Measurements from ENCODE around the gene IGDCC3. TPM values are rescaled to one million over a fixed set of nuclear protein-coding genes. Genes with fewer than 3 reads are reported as not detected.

Gene IGDCC3
- total RNA-seq, 4 donors from 2014 or later, result 0.82 to 5.5 TPM; not detected in 2

DNA sequence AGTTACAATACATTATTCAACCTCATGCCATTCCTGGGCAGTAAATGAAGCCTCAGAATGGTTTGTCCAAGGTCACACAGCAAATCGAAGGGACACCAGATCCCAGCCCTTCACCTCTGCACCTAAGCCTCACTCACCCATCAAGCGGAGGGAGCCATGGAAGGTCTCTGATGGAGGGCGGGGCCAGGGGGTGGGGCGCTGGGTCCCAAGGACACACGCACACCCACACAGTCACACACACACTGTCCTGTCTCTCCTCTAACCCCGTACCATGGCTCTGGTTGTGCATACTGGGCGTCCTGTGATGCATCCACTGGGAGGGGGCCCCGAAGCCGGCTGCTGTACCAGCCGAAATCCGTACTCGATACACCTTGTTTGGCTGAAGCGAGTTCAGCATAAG lies 15.3 kb upstream of the IGDCC3 start:
- H3K27me3 ChIP-seq, result no peaks in the 10 kb centered on the region
- no peak overlapping the region for H3K4me3 ChIP-seq
- no peaks in the 10 kb centered on the region for H3K36me3 ChIP-seq
- TF ChIP-seq POLR2A (IDR thresholded peaks at IDR 0.05) (no peak), CTCF (IDR thresholded peaks at IDR 0.05) (no peak)
- intact Hi-C loops (cut with DNase I; ENCODE audit: low total_unique reads), result no loop called here
- no peaks in the 10 kb centered on the region for H3K9me3 ChIP-seq
- H3K27ac ChIP-seq, result no peak overlapping the region
- no peaks in the 10 kb centered on the region for H3K4me1 ChIP-seq
- no peak for DNase-seq

- no peak for DNase-seq
- intact Hi-C loops (cut with DNase I; ENCODE audit: low total_unique reads), result no loop called here
- no peak overlapping the region for H3K27ac ChIP-seq
- no peak overlapping the region for H3K4me3 ChIP-seq
- no peaks in the 10 kb centered on the region for H3K9me3 ChIP-seq
- TF ChIP-seq CTCF (IDR thresholded peaks at IDR 0.05), result no peak
- no peak for TF ChIP-seq POLR2A (IDR thresholded peaks at IDR 0.05)
- no peaks in the 10 kb centered on the region for H3K4me1 ChIP-seq
- no peaks in the 10 kb centered on the region for H3K36me3 ChIP-seq
- no peaks in the 10 kb centered on the region for H3K27me3 ChIP-seq
Observed at GRCh38 chr15:65392368-65392767, 14.6 kb upstream of the IGDCC3 start.

DNA sequence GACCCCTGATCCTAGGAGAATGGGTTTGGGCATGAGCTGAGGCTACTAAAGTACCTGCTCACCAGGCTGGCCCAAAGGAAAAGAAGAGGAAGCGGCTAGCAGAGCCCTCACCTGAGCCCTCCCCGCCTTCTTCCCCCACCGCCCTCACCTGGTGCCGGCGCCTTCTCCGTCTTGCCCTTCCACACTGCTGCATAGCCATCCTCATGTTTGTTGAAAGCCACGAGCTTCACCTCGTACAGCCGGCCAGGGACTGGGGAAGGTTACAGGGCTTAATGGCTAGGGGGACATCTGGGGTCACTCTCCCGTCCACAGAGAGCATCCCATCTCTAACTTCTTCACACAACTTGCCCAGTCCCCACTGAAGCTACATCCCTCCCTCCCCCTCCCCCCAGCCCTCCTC lies 13.9 kb upstream of the IGDCC3 start:
- intact Hi-C loops (cut with DNase I; ENCODE audit: low total_unique reads), result no loop called here
- Histone ChIP-seq H3K4me3 (no peak overlapping the region), H3K36me3 (no peaks in the 10 kb centered on the region), H3K27me3 (no peaks in the 10 kb centered on the region), H3K9me3 (no peaks in the 10 kb centered on the region), H3K4me1 (no peaks in the 10 kb centered on the region), H3K27ac (no peak overlapping the region)
- no peak for DNase-seq
- TF ChIP-seq CTCF (IDR thresholded peaks at IDR 0.05) (no peak), POLR2A (IDR thresholded peaks at IDR 0.05) (no peak)

- no peak overlapping the region for H3K4me3 ChIP-seq
- H3K27ac ChIP-seq, result no peak overlapping the region
- no peak for DNase-seq
- H3K36me3 ChIP-seq, result no peaks in the 10 kb centered on the region
- no peaks in the 10 kb centered on the region for H3K9me3 ChIP-seq
- no peaks in the 10 kb centered on the region for H3K27me3 ChIP-seq
- TF ChIP-seq CTCF (IDR thresholded peaks at IDR 0.05) (no peak), POLR2A (IDR thresholded peaks at IDR 0.05) (no peak)
- intact Hi-C loops (cut with DNase I; ENCODE audit: low total_unique reads), result no loop called here
- no peaks in the 10 kb centered on the region for H3K4me1 ChIP-seq
Observed at GRCh38 chr15:65390447-65390846, 12.6 kb upstream of the IGDCC3 start.

- Histone ChIP-seq H3K27ac (no peak overlapping the region), H3K9me3 (no peaks in the 10 kb centered on the region), H3K4me3 (no peak overlapping the region), H3K36me3 (no peaks in the 10 kb centered on the region), H3K4me1 (no peaks in the 10 kb centered on the region), H3K27me3 (no peaks in the 10 kb centered on the region)
- no peak for TF ChIP-seq CTCF (IDR thresholded peaks at IDR 0.05)
- TF ChIP-seq POLR2A (IDR thresholded peaks at IDR 0.05), result no peak
- no peak for DNase-seq
- intact Hi-C loops (cut with DNase I; ENCODE audit: low total_unique reads), result loop anchor here (5.0 kb wide), 1 partner anchor 72 kb away; no protein-coding TSS in a partner anchor
Observed at GRCh38 chr15:65389226-65389625, 11.4 kb upstream of the IGDCC3 start.

All from uterus (tissue), 4 donors.